ENCODE results near the gene PTPRF.

The PTPRF gene

GRCh38 chr1:43549921-43550597, 19.4 kb downstream of the PTPRF start:
- TF ChIP-seq GATA2 (IDR thresholded peaks at IDR 0.05; ENCODE audit: low read depth, low read length), result no peak
- TF ChIP-seq GATA3 (IDR thresholded peaks at IDR 0.05; ENCODE audit: low read depth, low read length), result no peak

GRCh38 chr1:43550598-43551246, 20.0 kb downstream of the PTPRF start:
- no peak for TF ChIP-seq GATA2 (IDR thresholded peaks at IDR 0.05; ENCODE audit: low read depth, low read length)
- no peak for TF ChIP-seq GATA3 (IDR thresholded peaks at IDR 0.05; ENCODE audit: low read depth, low read length)

GRCh38 chr1:43551396-43551888, 20.8 kb downstream of the PTPRF start:
- no peak for TF ChIP-seq GATA2 (IDR thresholded peaks at IDR 0.05; ENCODE audit: low read depth, low read length)
- TF ChIP-seq GATA3 (IDR thresholded peaks at IDR 0.05; ENCODE audit: low read depth, low read length), result no peak

GRCh38 chr1:43552059-43552742, 21.5 kb downstream of the PTPRF start:
- TF ChIP-seq GATA2 (IDR thresholded peaks at IDR 0.05; ENCODE audit: low read depth, low read length) (no peak), GATA3 (IDR thresholded peaks at IDR 0.05; ENCODE audit: low read depth, low read length) (no peak)

- no peak for TF ChIP-seq GATA2 (IDR thresholded peaks at IDR 0.05; ENCODE audit: low read depth, low read length)
- TF ChIP-seq GATA3 (IDR thresholded peaks at IDR 0.05; ENCODE audit: low read depth, low read length), result no peak
Measured at GRCh38 chr1:43552813-43553212, 22.1 kb downstream of the PTPRF start.

GRCh38 chr1:43554444-43554992, 23.8 kb downstream of the PTPRF start:
- TF ChIP-seq GATA2 (IDR thresholded peaks at IDR 0.05; ENCODE audit: low read depth, low read length), result no peak
- TF ChIP-seq GATA3 (IDR thresholded peaks at IDR 0.05; ENCODE audit: low read depth, low read length), result no peak

GRCh38 chr1:43556782-43557181, 26.1 kb downstream of the PTPRF start:
- TF ChIP-seq GATA3 (IDR thresholded peaks at IDR 0.05; ENCODE audit: low read depth, low read length) (no peak), GATA2 (IDR thresholded peaks at IDR 0.05; ENCODE audit: low read depth, low read length) (no peak)

GRCh38 chr1:43557744-43558245, 27.1 kb downstream of the PTPRF start:
- TF ChIP-seq GATA2 (IDR thresholded peaks at IDR 0.05; ENCODE audit: low read depth, low read length) (no peak), GATA3 (IDR thresholded peaks at IDR 0.05; ENCODE audit: low read depth, low read length) (no peak)

- TF ChIP-seq GATA2 (IDR thresholded peaks at IDR 0.05; ENCODE audit: low read depth, low read length) (no peak), GATA3 (IDR thresholded peaks at IDR 0.05; ENCODE audit: low read depth, low read length) (no peak)
Measured at GRCh38 chr1:43558346-43558841, 27.7 kb downstream of the PTPRF start.

GRCh38 chr1:43559714-43560113, 29.0 kb downstream of the PTPRF start:
- no peak for TF ChIP-seq GATA3 (IDR thresholded peaks at IDR 0.05; ENCODE audit: low read depth, low read length)
- TF ChIP-seq GATA2 (IDR thresholded peaks at IDR 0.05; ENCODE audit: low read depth, low read length), result no peak

- TF ChIP-seq GATA2 (IDR thresholded peaks at IDR 0.05; ENCODE audit: low read depth, low read length) (no peak), GATA3 (IDR thresholded peaks at IDR 0.05; ENCODE audit: low read depth, low read length) (no peak)
Measured at GRCh38 chr1:43560286-43560685, 29.6 kb downstream of the PTPRF start.

GRCh38 chr1:43563876-43564539, 33.3 kb downstream of the PTPRF start:
- TF ChIP-seq GATA3 (IDR thresholded peaks at IDR 0.05; ENCODE audit: low read depth, low read length) (no peak), GATA2 (IDR thresholded peaks at IDR 0.05; ENCODE audit: low read depth, low read length) (no peak)

- no peak for TF ChIP-seq GATA3 (IDR thresholded peaks at IDR 0.05; ENCODE audit: low read depth, low read length)
- no peak for TF ChIP-seq GATA2 (IDR thresholded peaks at IDR 0.05; ENCODE audit: low read depth, low read length)
Measured at GRCh38 chr1:43564551-43565348, 34.1 kb downstream of the PTPRF start.

All from SH-SY5Y (cell line).